ENCODE results near the gene FHOD1. TPM values are rescaled to one million over a fixed set of nuclear protein-coding genes. Genes with fewer than 3 reads are reported as not detected.
A peak's percentile ranks its signal among the peaks of the same experiment; 100 is the strongest.

Gene FHOD1
- total RNA-seq, 1 donor from 2014 or later = 22.1 TPM

DNA sequence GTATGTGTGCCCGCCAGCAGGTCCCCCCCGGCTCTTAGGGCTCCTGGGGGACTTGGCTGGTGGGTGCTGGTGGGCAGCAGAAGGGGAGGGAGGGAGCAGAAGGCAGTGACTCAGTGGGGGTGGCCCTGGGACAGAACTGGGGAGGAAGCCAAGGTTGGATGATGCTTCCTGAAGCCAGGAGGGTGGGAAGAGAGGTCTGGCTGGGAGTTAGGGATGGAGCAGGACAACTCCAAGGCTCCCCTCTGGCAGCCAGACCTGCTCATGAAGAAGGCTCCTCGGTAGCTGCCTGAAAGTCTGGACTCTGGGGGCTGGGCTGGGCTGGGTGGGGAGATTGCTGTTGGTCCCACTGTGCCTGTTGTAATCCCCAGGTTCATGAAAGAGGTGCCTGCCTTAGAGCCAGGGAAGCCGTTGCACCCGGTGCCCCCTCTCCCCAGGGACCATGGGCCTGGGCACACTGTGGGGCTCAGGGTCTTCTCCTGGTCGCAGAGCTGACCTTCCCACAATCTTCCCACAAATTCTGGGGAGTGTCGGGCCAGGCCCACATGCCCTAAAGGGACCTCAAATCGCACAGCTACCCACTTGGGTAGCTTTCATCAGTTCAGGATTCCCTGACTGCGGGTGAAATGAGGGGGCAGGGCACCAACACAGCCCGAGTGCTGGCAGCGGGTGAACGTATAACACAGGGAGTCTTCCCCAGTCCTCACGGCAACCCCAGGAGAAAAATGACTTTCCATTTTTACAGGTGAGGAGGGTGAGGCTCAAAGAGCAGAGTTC lies 30.9 kb upstream of the FHOD1 start:
- DNase-seq (ENCODE audit: low read depth, low spot score) = no peak

DNA sequence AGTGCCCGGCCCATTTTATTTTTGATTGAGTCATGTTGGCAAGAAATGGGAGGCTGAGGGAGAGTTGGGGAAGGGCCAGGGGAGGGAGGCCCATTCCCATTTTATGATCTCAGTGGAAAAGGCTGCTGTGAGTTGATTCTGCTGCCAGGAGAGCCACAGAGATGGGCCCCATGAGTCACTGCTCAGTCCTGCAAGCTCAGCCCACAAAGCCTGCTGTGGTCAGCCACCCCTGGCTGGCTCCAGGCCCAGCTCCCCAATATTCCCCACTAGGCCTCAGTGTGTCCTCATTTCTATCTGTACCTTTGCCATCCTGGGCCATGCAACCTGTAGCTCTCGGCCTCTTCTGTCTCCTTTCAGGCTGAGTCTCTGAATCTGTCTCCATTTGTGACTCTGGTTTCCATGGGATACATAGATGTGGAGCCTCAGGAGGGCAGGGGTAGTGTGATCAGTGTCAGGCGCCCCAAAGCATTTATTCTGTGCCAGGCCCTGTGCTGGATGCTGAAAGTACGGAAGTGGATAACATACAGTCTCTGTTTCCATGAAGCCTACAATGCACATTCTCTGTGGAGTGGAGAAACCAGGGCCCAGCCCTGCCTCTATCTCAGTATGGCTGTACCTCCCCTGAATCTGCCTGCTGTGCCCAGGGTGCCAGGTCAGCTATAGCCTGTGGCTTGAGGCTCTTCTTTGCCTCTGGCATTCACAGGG lies 30.2 kb upstream of the FHOD1 start:
- DNase-seq (ENCODE audit: low read depth, low spot score) = peak; percentile 67

DNA sequence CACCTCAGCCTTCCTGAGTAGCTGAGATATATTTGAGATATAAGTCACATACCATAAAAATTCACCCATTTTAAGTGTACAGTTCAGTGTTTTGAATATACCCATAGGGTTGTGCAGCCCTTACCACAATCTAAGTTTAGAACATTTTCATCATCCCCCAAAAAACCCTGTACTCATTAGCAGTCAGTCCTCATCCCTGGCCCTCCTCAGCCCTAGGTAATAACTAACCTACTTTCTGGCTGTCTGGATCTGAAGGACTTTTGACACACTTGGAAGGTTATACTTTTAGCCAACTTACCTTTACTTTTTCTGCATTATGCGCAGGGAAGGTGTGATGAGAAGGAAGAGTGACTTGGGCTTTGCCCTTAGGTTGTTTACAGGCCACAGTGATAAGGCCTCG lies 28.0 kb upstream of the FHOD1 start:
- DNase-seq (ENCODE audit: low read depth, low spot score) = no peak

DNA sequence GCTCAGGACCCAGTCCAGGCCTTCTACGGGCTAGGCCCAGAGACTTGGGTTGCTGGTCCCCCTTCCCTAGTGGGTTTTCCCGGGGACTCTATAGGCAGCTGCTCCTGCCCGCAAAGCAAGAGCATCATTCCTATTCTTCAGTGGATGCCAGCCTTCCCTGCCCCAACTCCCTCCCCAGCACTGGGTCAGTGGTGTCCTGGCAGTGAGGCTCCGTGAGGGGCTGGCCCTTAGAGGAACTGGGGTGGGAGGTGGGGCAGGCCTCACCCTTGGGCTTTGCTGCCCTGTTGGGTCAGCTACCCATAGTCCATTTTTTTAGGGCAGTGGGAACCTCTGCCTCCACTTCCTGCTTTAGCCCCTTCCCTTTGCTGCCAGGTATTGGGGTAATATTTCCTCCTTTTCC lies 24.2 kb upstream of the FHOD1 start:
- no peak for DNase-seq (ENCODE audit: low read depth, low spot score)

DNA sequence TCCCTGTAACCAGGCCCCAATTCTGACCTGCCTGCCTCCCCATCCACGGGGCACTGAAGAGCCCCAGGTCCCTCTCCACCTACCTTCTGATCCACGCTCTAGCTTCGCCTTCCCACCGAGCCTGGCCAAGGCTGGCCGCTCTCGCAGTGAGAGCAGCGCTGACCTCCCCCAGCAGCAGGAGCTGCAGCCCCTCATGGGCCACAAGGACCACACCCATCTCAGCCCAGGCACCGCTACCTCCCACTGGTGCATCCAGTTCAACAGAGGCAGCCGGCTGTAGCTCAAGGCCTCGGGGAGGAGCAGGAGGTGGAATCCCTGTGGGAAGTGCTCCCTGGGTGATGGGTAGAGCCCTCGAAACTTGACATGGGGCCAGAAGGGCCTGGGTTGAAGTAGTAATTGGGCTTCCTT lies 23.7 kb upstream of the FHOD1 start:
- no peak for DNase-seq (ENCODE audit: low read depth, low spot score)

DNA sequence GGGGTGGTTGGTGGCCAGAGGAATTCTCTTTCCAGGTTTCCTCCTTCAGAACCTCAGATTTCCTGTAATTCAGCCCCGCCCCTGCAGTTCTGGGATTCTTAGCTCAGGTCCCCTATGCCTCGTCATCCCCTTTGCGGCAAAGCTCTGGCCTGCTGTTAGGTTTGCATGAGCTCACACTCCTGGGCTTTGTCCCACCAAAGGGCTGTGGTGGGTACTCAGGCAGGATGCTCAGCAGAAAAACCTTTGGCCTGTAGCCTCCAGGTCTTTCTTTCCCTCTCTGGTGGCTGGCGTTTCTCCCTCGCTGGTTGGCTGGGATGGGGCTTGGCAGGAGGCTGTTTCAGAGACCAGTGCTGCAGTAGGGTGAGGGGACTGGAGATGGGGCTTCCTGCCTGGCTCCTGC lies 22.5 kb upstream of the FHOD1 start:
- no peak for DNase-seq (ENCODE audit: low read depth, low spot score)

DNA sequence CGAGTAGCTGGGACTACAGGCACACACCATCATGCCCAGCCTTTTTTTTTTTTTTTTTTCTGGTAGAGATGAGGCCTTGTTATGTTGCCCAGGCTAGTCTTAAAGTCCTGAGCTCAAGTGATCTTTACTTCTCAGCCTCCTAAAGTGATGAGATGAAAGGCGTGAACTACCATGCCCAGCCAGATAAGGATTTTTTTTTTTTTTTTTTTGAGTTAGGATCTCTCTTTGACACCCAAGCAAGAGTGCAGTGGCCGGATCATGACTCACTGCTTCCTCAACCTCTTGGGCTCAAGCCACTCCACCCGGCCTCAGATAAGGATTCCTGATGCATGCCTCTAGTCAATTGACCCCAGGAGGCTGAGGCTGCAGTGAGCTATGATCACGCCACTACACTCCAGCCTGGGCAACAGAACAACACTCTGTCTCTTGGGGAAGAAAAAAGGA lies 20.9 kb upstream of the FHOD1 start:
- DNase-seq (ENCODE audit: low read depth, low spot score) = peak; percentile 87

DNA sequence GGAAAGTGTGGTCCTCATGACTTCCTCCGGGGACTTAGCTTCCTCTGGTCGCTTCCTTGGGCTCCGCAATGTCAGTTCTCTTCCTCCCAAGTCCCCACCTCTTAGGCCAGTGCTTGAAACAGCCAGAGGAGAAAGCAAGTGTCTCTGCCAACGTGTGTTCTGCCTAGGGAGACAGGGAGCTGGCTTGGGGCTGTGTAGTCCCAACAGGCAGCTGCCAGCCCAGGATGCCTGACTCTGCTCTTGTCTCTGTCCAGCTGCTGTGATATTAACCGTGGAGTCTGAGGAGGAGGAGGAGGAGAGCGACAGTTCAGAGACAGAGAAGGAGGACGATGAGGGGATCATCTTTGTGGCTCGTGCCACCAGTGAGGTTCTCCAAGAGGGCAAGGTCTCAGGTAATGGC lies 18.6 kb upstream of the FHOD1 start:
- DNase-seq (ENCODE audit: low read depth, low spot score) = no peak

DNA sequence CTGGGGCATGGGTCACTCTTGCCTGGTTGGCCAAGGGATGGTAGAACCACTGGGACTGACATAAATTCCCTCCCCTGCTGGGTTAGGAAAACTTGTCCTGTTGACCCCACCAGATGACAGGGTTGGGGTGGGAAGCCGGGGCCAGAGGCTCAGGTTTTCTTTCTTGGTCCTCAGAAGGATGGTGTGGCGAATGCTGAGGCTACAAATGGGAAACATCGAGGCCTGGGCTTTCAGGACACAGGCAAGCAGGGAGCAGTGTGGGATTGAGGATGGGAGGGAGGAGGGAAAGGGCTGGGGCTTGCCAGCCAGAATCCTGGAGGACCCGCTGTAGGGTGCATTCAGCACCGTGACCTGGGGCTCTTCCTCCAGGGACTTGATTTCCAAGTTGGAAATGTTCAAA lies 17.6 kb upstream of the FHOD1 start:
- no peak for DNase-seq (ENCODE audit: low read depth, low spot score)

DNA sequence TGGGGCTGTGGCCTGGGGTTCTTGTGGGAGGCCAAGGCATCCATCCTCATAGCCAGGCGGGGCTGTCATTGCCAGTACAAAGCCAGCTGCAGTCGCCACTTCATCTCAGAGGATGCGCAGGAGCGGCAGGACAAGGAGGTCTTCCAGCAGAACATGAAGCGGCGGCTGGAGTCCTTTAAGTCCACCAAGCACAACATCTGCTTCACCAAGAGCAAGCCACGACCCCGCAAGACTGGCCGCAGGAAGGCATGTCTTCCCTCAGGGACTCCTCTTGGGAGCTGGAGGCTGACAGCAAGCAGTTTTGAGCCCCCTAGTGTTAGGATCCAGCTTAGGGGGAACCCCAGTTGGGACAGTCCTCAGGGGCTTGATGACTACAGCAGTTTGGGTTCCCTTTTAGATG lies 17.0 kb upstream of the FHOD1 start:
- DNase-seq (ENCODE audit: low read depth, low spot score) = no peak

DNA sequence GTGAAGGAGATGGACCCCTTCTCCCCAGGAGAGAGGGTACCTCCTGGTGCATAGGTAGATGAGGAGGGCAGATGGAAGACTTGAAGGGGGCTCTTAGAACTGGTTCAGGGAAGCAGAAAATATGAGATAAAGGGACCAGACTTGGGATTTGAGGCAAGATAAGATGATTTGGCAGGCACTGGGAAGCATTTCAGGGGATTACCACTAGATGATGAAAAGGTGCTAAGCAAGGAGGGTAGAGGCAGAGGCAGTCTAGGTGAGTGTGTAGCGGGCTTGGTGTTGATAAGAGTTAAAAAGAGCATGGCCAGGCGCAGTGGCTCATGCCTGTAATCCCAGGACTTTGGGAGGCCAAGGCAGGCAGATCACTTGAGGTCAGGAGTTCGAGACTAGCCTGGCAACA lies 15.9 kb upstream of the FHOD1 start:
- DNase-seq (ENCODE audit: low read depth, low spot score) = no peak

DNA sequence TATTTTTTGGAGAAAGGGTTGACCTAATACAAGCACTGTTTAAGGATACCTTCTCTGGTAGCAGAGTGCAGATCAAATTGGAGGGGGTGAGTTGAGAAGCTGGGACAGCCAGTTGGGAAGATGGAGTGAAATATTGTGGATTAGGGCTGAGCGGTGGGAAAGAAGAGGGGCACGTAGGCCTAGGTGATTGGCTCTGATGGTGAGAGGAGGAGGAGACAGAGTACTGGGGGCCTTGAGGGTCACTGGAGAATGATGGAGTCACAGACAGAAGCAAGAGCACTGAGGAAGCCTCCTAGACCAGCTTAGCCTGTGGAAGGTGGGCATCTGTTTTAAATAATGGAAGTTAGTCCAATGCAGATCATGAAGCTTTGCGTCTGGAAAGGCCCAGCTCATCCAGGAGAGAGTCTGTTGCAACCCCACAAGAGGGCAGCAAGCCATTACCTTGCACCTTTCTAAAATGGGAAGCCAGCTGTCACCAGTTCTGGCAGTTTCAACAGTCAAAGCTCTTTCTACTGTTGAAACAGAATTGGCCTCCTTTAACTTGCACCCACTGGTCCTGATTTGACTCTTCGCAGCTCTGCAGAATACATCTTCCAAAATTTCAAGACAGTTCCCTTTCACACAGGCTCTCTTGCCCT lies 13.3 kb upstream of the FHOD1 start:
- no peak for DNase-seq (ENCODE audit: low read depth, low spot score)

DNA sequence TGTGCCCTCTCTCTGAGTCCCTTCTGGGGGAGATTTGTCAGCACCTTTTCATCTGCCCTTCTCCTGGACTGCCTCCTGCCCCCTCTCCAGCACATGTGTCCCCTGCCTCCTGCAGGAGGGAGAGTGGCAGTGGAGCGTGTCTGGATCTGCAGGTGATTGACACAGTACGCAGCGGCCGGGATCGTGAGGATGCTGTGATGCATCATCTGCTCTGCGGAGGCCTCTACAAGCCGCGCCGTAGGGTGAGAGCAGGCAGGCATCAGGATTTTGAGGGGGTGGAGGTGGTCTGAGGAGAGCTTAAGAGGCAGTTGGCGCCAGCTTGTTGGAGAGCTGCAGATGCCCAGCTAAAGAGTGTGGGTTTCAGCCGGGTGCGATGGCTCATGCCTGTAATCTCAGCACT lies 12.4 kb upstream of the FHOD1 start:
- no peak for DNase-seq (ENCODE audit: low read depth, low spot score)

DNA sequence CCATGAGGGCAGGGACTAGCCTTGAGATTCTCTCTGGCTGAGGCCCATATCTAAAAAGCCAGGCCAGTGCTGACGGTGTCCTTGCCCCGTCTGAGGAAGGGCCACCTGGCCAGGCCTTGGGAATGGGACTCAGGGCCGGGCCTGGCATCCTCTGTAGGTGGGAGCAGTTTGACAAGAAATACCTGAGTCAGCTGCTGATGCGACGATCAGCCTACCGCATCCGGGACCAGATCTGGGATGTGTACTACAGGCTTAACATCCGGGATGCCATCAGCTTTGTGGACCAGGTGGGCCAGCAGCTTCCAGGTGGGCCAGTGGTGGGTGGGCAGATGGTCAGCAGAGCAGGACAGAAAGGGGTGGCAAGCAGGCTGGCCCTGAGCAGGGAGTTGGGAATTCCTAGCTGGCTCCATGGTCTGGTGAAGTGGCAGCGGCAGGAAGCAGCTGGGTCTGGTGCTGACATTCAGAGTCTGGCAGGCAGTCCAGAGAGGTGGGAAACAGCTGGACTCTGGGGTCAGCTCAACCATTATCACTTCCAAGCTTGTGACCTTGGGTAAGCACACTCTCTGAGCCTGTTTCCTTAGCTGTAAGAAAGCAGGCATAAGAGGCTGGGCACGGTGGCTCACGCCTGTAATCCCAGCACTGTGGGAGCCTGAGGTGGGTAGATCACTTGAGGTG lies 11.0 kb upstream of the FHOD1 start:
- peak; percentile 84 for DNase-seq (ENCODE audit: low read depth, low spot score)

DNA sequence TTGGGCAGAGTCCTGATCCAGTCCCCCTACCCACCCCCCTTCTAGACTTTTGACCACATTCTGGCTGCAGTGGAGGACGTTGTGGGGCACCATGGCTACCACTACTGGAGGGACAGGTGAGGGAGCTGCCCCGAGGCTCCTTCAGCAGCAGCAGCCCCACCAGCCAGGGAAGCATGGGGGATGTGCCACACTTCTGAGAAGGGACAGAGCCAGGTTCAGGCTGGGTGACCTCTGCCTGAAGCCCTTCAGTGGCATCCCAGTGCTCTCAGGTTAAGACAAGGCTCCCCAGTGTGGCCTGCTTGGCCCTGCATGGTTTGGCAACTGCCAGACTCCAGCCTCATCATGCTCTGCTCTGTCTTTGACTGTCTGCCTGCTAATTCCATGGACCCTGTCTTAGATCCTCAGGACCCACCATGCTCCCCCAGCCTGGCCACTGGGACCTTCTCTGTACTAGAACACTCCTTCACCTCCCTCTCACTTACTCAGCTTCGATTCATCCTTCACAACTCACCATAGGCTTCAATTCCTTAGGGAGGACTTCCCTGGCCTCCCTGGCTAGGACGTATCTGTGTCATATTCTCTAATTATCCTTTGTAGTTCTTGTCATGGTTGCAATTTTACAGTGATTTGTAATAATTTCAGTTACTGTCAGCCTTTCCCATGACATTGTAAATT lies 10.3 kb upstream of the FHOD1 start:
- no peak for DNase-seq (ENCODE audit: low read depth, low spot score)

DNA sequence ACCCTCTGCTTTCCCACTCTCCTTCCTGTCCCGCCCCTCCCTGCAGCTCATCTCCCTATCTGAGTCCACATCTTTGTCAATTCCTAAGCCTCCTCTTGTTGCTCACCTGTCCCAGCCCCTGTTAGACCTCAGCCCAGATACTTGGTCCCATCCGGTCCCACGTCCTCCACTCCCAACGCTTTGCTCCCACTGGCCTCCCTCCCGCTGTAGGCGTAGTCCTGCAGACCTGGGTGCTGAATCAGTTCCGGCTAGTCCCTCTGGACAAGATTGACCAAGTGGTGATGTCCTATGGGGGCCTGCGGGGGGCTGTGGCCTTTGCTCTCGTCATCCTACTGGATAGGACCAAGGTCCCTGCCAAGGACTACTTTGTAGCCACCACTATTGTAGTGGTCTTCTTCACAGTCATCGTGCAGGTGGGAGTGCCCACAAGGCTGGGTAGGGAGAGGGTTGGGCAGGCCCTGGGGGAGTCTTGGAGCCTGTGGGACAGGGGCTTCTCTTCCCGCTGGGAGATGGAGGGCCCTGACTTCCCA lies 9.5 kb upstream of the FHOD1 start:
- DNase-seq (ENCODE audit: low read depth, low spot score) = no peak

DNA sequence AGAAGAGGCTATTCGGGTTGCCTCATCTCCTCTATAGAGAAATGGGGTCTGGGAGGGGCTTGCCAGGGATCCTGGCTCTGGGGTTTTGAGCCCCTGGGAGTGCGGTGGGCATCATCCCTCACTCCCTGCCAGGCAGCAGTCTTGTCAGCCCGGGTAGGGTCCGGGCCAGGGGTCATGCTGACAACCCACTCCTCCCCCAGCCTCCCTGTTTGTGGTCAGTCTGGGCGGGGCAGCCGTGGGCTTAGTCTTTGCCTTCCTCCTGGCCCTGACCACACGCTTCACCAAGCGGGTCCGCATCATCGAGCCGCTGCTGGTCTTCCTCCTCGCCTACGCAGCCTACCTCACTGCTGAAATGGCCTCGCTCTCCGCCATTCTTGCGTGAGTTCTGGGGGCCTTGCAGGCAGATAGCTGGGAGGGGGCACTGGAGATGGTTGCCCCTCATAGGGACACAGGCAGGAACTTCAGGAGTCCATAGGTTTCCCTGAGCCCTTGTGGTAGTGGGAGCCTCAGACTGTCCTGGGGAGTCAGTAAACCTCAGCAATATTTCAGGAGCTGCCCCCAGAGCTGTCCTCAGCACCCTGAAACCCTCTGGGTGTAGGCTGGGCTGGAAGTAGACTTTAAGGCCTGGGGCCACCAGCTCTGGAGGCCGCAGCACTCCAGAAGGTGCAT lies 8.4 kb upstream of the FHOD1 start:
- no peak for DNase-seq (ENCODE audit: low read depth, low spot score)

DNA sequence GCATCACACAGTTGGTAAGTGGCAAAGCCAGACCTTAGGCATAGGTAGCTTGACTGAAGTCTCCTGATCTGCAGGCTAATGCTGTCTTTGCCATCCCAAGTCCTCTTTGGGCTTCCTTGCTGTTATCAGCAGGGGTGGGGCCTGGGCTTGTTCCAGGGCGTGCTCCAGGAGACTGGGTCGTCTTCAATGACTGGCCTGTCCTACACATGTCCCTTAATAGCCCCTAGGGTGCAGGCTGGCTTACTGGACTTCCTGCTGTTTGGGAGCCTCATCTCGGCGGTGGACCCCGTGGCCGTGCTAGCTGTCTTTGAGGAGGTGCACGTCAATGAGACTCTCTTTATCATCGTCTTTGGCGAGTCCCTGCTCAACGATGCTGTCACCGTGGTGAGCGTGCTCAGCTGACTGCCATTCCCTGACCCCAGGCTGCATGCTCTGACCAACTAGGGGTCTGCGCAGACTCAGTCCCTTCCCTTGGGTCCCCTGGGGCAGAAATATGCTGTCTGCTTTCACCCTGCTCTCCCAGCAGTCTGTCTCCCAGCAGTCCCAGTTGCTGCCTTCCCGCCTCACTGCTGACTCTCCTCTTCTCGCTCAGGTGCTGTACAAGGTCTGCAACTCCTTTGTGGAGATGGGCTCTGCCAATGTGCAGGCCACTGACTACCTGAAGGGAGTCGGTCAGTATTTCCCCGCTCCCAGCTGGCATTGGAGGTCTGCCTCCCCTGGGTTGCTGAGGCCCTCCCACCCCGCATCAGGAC lies 7.7 kb upstream of the FHOD1 start:
- no peak for DNase-seq (ENCODE audit: low read depth, low spot score)

DNA sequence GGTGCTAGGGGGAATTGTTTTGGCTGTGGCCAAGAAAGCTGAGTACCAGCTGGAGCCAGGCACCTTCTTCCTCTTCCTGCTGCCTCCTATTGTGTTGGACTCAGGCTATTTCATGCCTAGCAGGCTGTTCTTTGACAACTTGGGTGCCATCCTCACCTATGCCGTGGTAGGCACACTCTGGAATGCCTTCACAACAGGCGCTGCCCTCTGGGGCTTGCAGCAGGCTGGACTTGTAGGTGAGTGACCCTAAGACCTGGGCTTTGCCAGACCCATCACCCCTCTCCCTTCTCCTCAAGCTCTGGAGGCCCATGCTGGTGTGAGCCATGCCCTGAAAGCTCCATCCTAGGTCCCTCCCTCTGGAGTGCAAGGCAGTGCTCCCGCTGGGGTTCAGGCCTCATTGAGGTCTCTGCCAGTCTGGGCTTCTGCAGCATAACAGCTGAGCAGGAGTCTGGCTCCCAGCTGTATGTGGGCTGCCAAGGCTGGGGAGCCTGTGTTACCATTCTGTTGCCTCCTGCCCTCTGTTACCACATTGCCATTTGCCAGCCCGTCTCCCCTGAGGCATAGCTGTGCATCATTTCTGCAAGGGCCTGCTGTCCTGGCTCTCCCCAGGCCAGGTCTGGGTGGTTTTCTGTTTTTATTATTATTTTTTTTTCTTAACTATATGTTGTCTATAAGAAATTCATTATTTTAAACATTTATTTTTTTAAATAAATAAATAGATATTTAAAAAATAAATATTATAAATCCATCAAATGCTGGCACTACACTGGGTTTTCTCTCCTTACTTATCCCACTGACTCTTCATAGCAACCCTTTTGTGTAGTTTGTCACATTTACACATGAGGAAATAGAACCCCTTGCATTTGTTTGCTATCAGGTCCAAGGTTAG lies 5.6 kb upstream of the FHOD1 start:
- DNase-seq (ENCODE audit: low read depth, low spot score) = no peak

All from pulmonary artery endothelial cell (primary cell).